ENCODE data around the gene C3orf33.

Gene C3orf33

GRCh38 chr3:155741603-155742002, 64.5 kb downstream of the C3orf33 start:
- no peak for DNase-seq (ENCODE audit: low read depth in 2 of 2)

- DNase-seq (ENCODE audit: low read depth in 2 of 2), result no peak
These were observed 65.0 kb downstream of the C3orf33 start for GRCh38 chr3:155741101-155741500.

- DNase-seq (ENCODE audit: low read depth in 2 of 2), result no peak
These were observed 66.9 kb downstream of the C3orf33 start for GRCh38 chr3:155739154-155739553.

- DNase-seq (ENCODE audit: low read depth in 2 of 2), result no peak
These were observed 67.5 kb downstream of the C3orf33 start for GRCh38 chr3:155738580-155739076.

GRCh38 chr3:155737844-155738460, 68.1 kb downstream of the C3orf33 start:
- no peak for DNase-seq (ENCODE audit: low read depth in 2 of 2)

- DNase-seq (ENCODE audit: low read depth in 2 of 2), result no peak
These were observed 69.7 kb downstream of the C3orf33 start for GRCh38 chr3:155736381-155736780.

GRCh38 chr3:155730843-155731242, 75.2 kb downstream of the C3orf33 start:
- DNase-seq (ENCODE audit: low read depth in 2 of 2), result no peak

- no peak for DNase-seq (ENCODE audit: low read depth in 2 of 2)
These were observed 78.2 kb downstream of the C3orf33 start for GRCh38 chr3:155727836-155728235.

GRCh38 chr3:155714295-155714718, 91.8 kb downstream of the C3orf33 start:
- DNase-seq (ENCODE audit: low read depth in 2 of 2), result no peak

All from stimulated activated CD4-positive, alpha-beta T cell treated with anti-CD3 and anti-CD28 coated beads, Interleukin-1b, Interleukin-23, amount 100 ng/mL, for 1 hour (primary cell).